ENCODE results near the gene SCARB1.

SCARB1 gene

GRCh38 chr12:124868252-124869058 lies 4.8 kb upstream of the SCARB1 start:
- no peaks in the 10 kb centered on the region for H3K79me2 ChIP-seq (ENCODE audit: low read length)
- no peaks in the 10 kb centered on the region for H3K36me3 ChIP-seq (replicated peaks; ENCODE audit: insufficient read depth, low read length)
- no peaks in the 10 kb centered on the region for H3K9me3 ChIP-seq (replicated peaks; ENCODE audit: insufficient read depth, low read length)
- H3K9me2 ChIP-seq (replicated peaks; ENCODE audit: insufficient read depth, low read length): no peaks in the 10 kb centered on the region
- DNase-seq: no peak
- H3K27me3 ChIP-seq (replicated peaks; ENCODE audit: insufficient read depth, low read length): no peaks in the 10 kb centered on the region
- no peak overlapping the region for H2AFZ ChIP-seq (ENCODE audit: low read length)
- no peaks in the 10 kb centered on the region for H3F3A ChIP-seq (ENCODE audit: insufficient read depth, low read length)
- TF ChIP-seq EZH2 (optimal IDR thresholded peaks at IDR 0.05; ENCODE audit: low read depth, low read length) (no peak), EZH2phosphoT487 (IDR thresholded peaks at IDR 0.05; ENCODE audit: low read length) (no peak), CTCF (IDR thresholded peaks at IDR 0.05; ENCODE audit: low read length) (no peak)
- 0 out of 2 replicates have a peak, but pooled peaks cover 4% of the 10 kb centered on the region for H3K4me1 ChIP-seq (ENCODE audit: low read length)
- no peak overlapping the region for H3K27ac ChIP-seq (ENCODE audit: low read length)
- H3K9ac ChIP-seq (ENCODE audit: low read length): no peak overlapping the region
- no peak overlapping the region for H3K4me2 ChIP-seq (ENCODE audit: low read depth, low read length)
- no peaks in the 10 kb centered on the region for H4K20me1 ChIP-seq (ENCODE audit: insufficient read depth, low read length)
- no peak overlapping the region for H3K4me3 ChIP-seq (ENCODE audit: low read length)

- H2AFZ ChIP-seq (ENCODE audit: low read length): no peak overlapping the region
- DNase-seq: no peak
- no peaks in the 10 kb centered on the region for H3F3A ChIP-seq (ENCODE audit: insufficient read depth, low read length)
- no peaks in the 10 kb centered on the region for H3K79me2 ChIP-seq (ENCODE audit: low read length)
- no peaks in the 10 kb centered on the region for H3K27me3 ChIP-seq (replicated peaks; ENCODE audit: insufficient read depth, low read length)
- H3K27ac ChIP-seq (ENCODE audit: low read length): no peak overlapping the region
- no peaks in the 10 kb centered on the region for H3K36me3 ChIP-seq (replicated peaks; ENCODE audit: insufficient read depth, low read length)
- TF ChIP-seq EZH2phosphoT487 (IDR thresholded peaks at IDR 0.05; ENCODE audit: low read length) (no peak), CTCF (IDR thresholded peaks at IDR 0.05; ENCODE audit: low read length) (no peak), EZH2 (optimal IDR thresholded peaks at IDR 0.05; ENCODE audit: low read depth, low read length) (no peak)
- H3K4me3 ChIP-seq (ENCODE audit: low read length): no peak overlapping the region
- no peaks in the 10 kb centered on the region for H3K9me3 ChIP-seq (replicated peaks; ENCODE audit: insufficient read depth, low read length)
- H3K4me2 ChIP-seq (ENCODE audit: low read depth, low read length): no peak overlapping the region
- H3K9ac ChIP-seq (ENCODE audit: low read length): no peak overlapping the region
- H3K4me1 ChIP-seq (ENCODE audit: low read length): 0 out of 2 replicates have a peak, but pooled peaks cover 4% of the 10 kb centered on the region
- no peaks in the 10 kb centered on the region for H4K20me1 ChIP-seq (ENCODE audit: insufficient read depth, low read length)
- no peaks in the 10 kb centered on the region for H3K9me2 ChIP-seq (replicated peaks; ENCODE audit: insufficient read depth, low read length)
These were observed 3.8 kb upstream of the SCARB1 start for GRCh38 chr12:124867401-124867930.

GRCh38 chr12:124866883-124867400 lies 3.3 kb upstream of the SCARB1 start:
- no peak overlapping the region for H3K4me2 ChIP-seq (ENCODE audit: low read depth, low read length)
- no peaks in the 10 kb centered on the region for H3F3A ChIP-seq (ENCODE audit: insufficient read depth, low read length)
- no peaks in the 10 kb centered on the region for H3K9me3 ChIP-seq (replicated peaks; ENCODE audit: insufficient read depth, low read length)
- H3K9me2 ChIP-seq (replicated peaks; ENCODE audit: insufficient read depth, low read length): no peaks in the 10 kb centered on the region
- no peak overlapping the region for H3K4me3 ChIP-seq (ENCODE audit: low read length)
- TF ChIP-seq EZH2 (optimal IDR thresholded peaks at IDR 0.05; ENCODE audit: low read depth, low read length) (no peak), EZH2phosphoT487 (IDR thresholded peaks at IDR 0.05; ENCODE audit: low read length) (no peak), CTCF (IDR thresholded peaks at IDR 0.05; ENCODE audit: low read length) (no peak)
- no peak overlapping the region for H3K9ac ChIP-seq (ENCODE audit: low read length)
- H3K27me3 ChIP-seq (replicated peaks; ENCODE audit: insufficient read depth, low read length): no peaks in the 10 kb centered on the region
- no peaks in the 10 kb centered on the region for H4K20me1 ChIP-seq (ENCODE audit: insufficient read depth, low read length)
- H3K79me2 ChIP-seq (ENCODE audit: low read length): no peaks in the 10 kb centered on the region
- no peak for DNase-seq
- H3K36me3 ChIP-seq (replicated peaks; ENCODE audit: insufficient read depth, low read length): no peaks in the 10 kb centered on the region
- 0 out of 2 replicates have a peak, but pooled peaks cover 4% of the 10 kb centered on the region for H3K4me1 ChIP-seq (ENCODE audit: low read length)
- H3K27ac ChIP-seq (ENCODE audit: low read length): no peak overlapping the region
- no peak overlapping the region for H2AFZ ChIP-seq (ENCODE audit: low read length)
